Measurements from ENCODE around the gene KRTAP20-2.

DNA sequence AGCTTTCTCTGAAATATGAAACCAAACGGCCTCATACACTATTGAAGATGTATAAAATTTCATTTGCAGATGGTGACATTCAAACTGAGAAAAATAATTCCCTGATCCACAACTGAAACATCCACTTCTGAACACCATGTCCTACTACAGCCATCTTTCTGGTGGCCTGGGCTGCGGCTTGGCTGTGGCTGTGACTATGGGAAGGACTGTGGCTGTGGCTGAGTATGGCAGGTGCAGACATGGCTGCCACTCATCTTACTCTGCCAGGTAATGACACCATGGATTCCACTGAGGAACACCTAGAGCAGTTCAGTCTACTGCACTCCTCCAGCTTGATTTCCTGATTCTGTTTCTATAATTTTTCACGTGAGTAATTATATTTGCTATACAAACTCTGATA is 14.5 kb upstream of the KRTAP20-2 start, which contains the start of gene KRTAP20-4:
- TF ChIP-seq CTCF (IDR thresholded peaks at IDR 0.05; ENCODE audit: low read depth, low read length, missing input control) = no peak
- no peak for TF ChIP-seq RAD21 (IDR thresholded peaks at IDR 0.05)
- no peak for TF ChIP-seq SP1 (IDR thresholded peaks at IDR 0.05)
- no peak for TF ChIP-seq YY1 (IDR thresholded peaks at IDR 0.05)
- TF ChIP-seq FOXA1 (IDR thresholded peaks at IDR 0.05) = no peak
- TF ChIP-seq, protein P1, sequence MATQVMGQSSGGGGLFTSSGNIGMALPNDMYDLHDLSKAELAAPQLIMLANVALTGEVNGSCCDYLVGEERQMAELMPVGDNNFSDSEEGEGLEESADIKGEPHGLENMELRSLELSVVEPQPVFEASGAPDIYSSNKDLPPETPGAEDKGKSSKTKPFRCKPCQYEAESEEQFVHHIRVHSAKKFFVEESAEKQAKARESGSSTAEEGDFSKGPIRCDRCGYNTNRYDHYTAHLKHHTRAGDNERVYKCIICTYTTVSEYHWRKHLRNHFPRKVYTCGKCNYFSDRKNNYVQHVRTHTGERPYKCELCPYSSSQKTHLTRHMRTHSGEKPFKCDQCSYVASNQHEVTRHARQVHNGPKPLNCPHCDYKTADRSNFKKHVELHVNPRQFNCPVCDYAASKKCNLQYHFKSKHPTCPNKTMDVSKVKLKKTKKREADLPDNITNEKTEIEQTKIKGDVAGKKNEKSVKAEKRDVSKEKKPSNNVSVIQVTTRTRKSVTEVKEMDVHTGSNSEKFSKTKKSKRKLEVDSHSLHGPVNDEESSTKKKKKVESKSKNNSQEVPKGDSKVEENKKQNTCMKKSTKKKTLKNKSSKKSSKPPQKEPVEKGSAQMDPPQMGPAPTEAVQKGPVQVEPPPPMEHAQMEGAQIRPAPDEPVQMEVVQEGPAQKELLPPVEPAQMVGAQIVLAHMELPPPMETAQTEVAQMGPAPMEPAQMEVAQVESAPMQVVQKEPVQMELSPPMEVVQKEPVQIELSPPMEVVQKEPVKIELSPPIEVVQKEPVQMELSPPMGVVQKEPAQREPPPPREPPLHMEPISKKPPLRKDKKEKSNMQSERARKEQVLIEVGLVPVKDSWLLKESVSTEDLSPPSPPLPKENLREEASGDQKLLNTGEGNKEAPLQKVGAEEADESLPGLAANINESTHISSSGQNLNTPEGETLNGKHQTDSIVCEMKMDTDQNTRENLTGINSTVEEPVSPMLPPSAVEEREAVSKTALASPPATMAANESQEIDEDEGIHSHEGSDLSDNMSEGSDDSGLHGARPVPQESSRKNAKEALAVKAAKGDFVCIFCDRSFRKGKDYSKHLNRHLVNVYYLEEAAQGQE (IDR thresholded peaks at IDR 0.05) = no peak
- TF ChIP-seq MAX (IDR thresholded peaks at IDR 0.05) = no peak
- TF ChIP-seq RXRA (IDR thresholded peaks at IDR 0.05) = no peak
- no peak for TF ChIP-seq EGR1 (IDR thresholded peaks at IDR 0.05; ENCODE audit: low read depth in 2 of 2)
- TF ChIP-seq NR2F2 (IDR thresholded peaks at IDR 0.05) = no peak
